OCI-LY7 (cell line): ENCODE results near the gene PCED1B. TPM values are rescaled to one million over a fixed set of nuclear protein-coding genes. Genes with fewer than 3 reads are reported as not detected.

Source experiments
- BruUV-seq: library from RNA; stranded (reverse); fragments of 400-500 nt; replicated peaks from 2 replicates; lab custom pipeline; 2021; lab: Mats Ljungman, UMichigan
- CTCF ChIA-PET: fragments of 300-600 bp; sonication (Branson Sonifier 250); formaldehyde crosslinking; loops from one replicate; lab custom pipeline; 2022; ENCODE audit warnings: antibody characterized with exemption; ENCODE audit not compliant: unreplicated experiment; lab: Charles Lee
- POLR2A ChIA-PET: fragments of 300-600 bp; sonication (Branson Sonifier 250); formaldehyde crosslinking; loops from one replicate; lab custom pipeline; 2022; ENCODE audit warnings: antibody characterized with exemption; lab: Charles Lee
- DNase-seq: peaks from one replicate; pipeline ENCODE4 v3.0.0-alpha.2; 2015; ENCODE audit warnings: low spot score
- H2AFZ ChIP-seq: fragments of 200-600 bp; sonication (generic), shearing (Covaris generic); 2 replicates; pipeline ENCODE4 v1.6.1; 2014; ENCODE audit warnings: mild to moderate bottlenecking, antibody characterized with exemption, low read length, moderate library complexity
- H3K27ac ChIP-seq: fragments of 200-600 bp; sonication (generic); 2 replicates; pipeline ENCODE4 v1.5.1; 2014; ENCODE audit warnings: mixed run types, low read depth, mild to moderate bottlenecking, moderate library complexity, low read length, inconsistent platforms; ENCODE audit not compliant: poor library complexity, severe bottlenecking
- H3K36me3 ChIP-seq: fragments of 200-600 bp; sonication (generic); 2 replicates; pipeline ENCODE4 v1.6.1; 2014; ENCODE audit warnings: mild to moderate bottlenecking, antibody characterized with exemption, low read length, moderate library complexity, mixed read lengths; ENCODE audit not compliant: insufficient read depth
- H3K4me1 ChIP-seq: fragments of 200-600 bp; sonication (generic); 2 replicates; pipeline ENCODE4 v1.5.1; 2014; ENCODE audit warnings: mild to moderate bottlenecking, low read length; ENCODE audit not compliant: insufficient read depth, poor library complexity, severe bottlenecking
- H3K4me2 ChIP-seq: fragments of 200-600 bp; sonication (generic); 2 replicates; pipeline ENCODE4 v1.6.1; 2014; ENCODE audit warnings: mild to moderate bottlenecking, low read length
- H3K4me3 ChIP-seq: fragments of 200-600 bp; sonication (generic); 2 replicates; pipeline ENCODE4 v1.5.1; 2014; ENCODE audit warnings: mild to moderate bottlenecking, low read depth, low read length; ENCODE audit not compliant: poor library complexity, severe bottlenecking
- H3K79me2 ChIP-seq: fragments of 200-600 bp; sonication (generic); 2 replicates; pipeline ENCODE4 v1.6.1; 2016; ENCODE audit warnings: low read depth, mild to moderate bottlenecking, low read length, moderate library complexity, mixed read lengths; ENCODE audit not compliant: insufficient read depth
- H3K9me2 ChIP-seq: fragments of 200-600 bp; sonication (generic); 2 replicates; pipeline ENCODE4 v1.6.1; 2016; ENCODE audit warnings: mild to moderate bottlenecking, low read length, mixed read lengths; ENCODE audit not compliant: insufficient read depth
- H3K9me3 ChIP-seq: fragments of 200-600 bp; sonication (generic); 2 replicates; pipeline ENCODE4 v1.6.1; 2014; ENCODE audit warnings: mild to moderate bottlenecking, mixed run types, low read length, mixed read lengths
- H4K20me1 ChIP-seq: fragments of 200-600 bp; sonication (generic); 2 replicates; pipeline ENCODE4 v1.6.1; 2014; ENCODE audit warnings: mild to moderate bottlenecking, antibody characterized with exemption, low read length, moderate library complexity, mixed read lengths; ENCODE audit not compliant: insufficient read depth
- CTCF ChIP-seq: fragments of 200-600 bp; sonication (generic); conservative IDR thresholded peaks from 2 replicates; pipeline ENCODE4 v1.5.1; 2014; ENCODE audit warnings: mild to moderate bottlenecking, antibody characterized with exemption, low read length, moderate library complexity, mixed read lengths
- EZH2phosphoT487 ChIP-seq: fragments of 200-600 bp; sonication (generic); IDR thresholded peaks from 2 replicates; pipeline ENCODE4 v1.6.1; 2018; ENCODE audit warnings: low read depth, borderline replicate concordance, mild to moderate bottlenecking, mixed run types, antibody characterized with exemption, low read length, moderate library complexity, mixed read lengths
- intact Hi-C: fragments of 100-400 bp; cut with micrococcal nuclease; formaldehyde crosslinking; loops from one replicate; pipeline ENCODE4 v1.10.0; 2022; ENCODE audit not compliant: unreplicated experiment
- total RNA-seq, 2 experiments: library from RNA; depleted of rRNA in 1 of 2; stranded (reverse); fragments of >200 nt in 1 of 2; shearing (Covaris generic) in 1 of 2; gene quantifications; 2 replicates each; pipeline ENCODE4 v1.2.3, GENCODE V29; 2014 to 2022

The PCED1B gene
- total RNA-seq, 2 experiments from 2014 or later: 8.4 to 24.3 TPM

DNA sequence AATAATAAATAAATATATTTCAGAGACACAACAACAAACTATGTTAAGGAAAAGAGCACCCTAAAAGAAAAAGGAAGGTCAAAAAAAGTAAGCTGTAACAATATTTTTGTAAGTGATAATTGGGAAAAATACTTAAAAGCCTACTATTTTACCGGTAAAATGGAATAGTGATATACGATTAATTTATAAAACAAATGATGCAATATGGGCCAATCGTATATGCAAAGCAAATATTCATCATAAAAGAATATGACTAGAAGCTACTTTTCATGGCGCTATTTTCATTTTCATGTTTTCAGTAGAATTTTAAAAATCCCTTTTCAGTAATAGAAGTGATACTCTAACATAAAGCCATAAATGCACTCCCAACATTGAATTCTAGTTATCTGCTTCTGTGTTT is 131.4 kb downstream of the PCED1B start:
- Histone ChIP-seq H2AFZ (no peak overlapping the region), H3K79me2 (peaks cover 38% of the 10 kb centered on the region), H3K9me3 (no peaks in the 10 kb centered on the region), H3K4me2 (peak overlapping the region; percentile 16; the same call in 1 of the 2 replicates), H3K4me3 (no peak overlapping the region), H3K9me2 (no peaks in the 10 kb centered on the region), H3K27ac (no peak overlapping the region), H4K20me1 (no peaks in the 10 kb centered on the region; the same call in 1 of the 2 replicates), H3K4me1 (peaks cover 60% of the 10 kb centered on the region), H3K36me3 (peaks cover 47% of the 10 kb centered on the region)
- no peak for DNase-seq
- ChIA-PET CTCF (no interaction called here), POLR2A (interaction anchor here (0.7 to 2.3 kb wide), 2 partner anchors 9 to 1077 kb away, joined by 3 to 13 read pairs; no protein-coding TSS in a partner anchor)
- TF ChIP-seq CTCF (no peak), EZH2phosphoT487 (no peak)
- intact Hi-C loops: loop anchor here (10.0 kb wide), 2 partner anchors 826 to 946 kb away; partner anchors contain the start of gene SLC38A1
- no TSS peak for BruUV-seq

- Histone ChIP-seq H3K4me2 (peak overlapping the region; percentile 100), H3K27ac (no peak overlapping the region), H3K4me3 (no peak overlapping the region), H3K4me1 (peaks cover 47% of the 10 kb centered on the region), H4K20me1 (no peaks in the 10 kb centered on the region; the same call in 1 of the 2 replicates), H3K9me2 (no peaks in the 10 kb centered on the region), H2AFZ (no peak overlapping the region), H3K79me2 (peaks cover 43% of the 10 kb centered on the region), H3K36me3 (peaks cover 33% of the 10 kb centered on the region), H3K9me3 (no peaks in the 10 kb centered on the region)
- POLR2A ChIA-PET: interaction anchor here (0.6 to 1.5 kb wide), 3 partner anchors 13 to 133 kb away, joined by 3 to 4 read pairs (median 3); no protein-coding TSS in a partner anchor
- intact Hi-C loops: loop anchor here (10.0 kb wide), 2 partner anchors 828 to 948 kb away; partner anchors contain the start of gene SLC38A1
- DNase-seq: no peak
- no TSS peak for BruUV-seq
- CTCF ChIA-PET: no interaction called here
- TF ChIP-seq CTCF: no peak
- TF ChIP-seq EZH2phosphoT487: no peak
These were observed 133.2 kb downstream of the PCED1B start for GRCh38 chr12:47212701-47213039.

DNA sequence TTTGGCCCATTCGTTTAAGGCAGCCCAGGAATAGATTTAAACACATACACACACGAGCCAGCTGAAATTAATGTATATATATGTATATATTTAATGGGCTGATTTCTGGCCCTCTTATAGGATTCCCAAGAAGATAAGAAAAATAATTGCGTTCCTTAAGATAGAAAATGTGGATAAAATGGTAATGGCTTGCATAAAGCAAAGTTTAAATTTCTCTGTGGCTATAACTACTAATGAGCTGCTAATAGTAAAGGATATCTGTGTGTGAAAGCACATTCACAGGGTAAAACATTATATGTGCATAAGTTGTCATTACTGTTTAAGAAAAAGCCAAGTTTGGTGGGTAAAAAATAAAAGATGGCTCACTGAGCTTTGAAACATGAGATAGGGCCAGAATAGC is 134.0 kb downstream of the PCED1B start:
- Histone ChIP-seq H3K27ac (peak overlapping the region; percentile 34), H2AFZ (no peak overlapping the region; the same call in 1 of the 2 replicates), H3K36me3 (peaks cover 32% of the 10 kb centered on the region), H3K4me3 (peak overlapping the region; percentile 74), H3K4me1 (peaks cover 45% of the 10 kb centered on the region), H3K9me3 (no peaks in the 10 kb centered on the region), H3K79me2 (peaks cover 51% of the 10 kb centered on the region), H4K20me1 (no peaks in the 10 kb centered on the region; the same call in 1 of the 2 replicates), H3K4me2 (peak overlapping the region; percentile 100), H3K9me2 (no peaks in the 10 kb centered on the region)
- TF ChIP-seq CTCF (no peak), EZH2phosphoT487 (no peak)
- CTCF ChIA-PET: no interaction called here
- intact Hi-C loops: loop anchor here (10.0 kb wide), 2 partner anchors 829 to 949 kb away; partner anchors contain the start of gene SLC38A1
- POLR2A ChIA-PET: interaction anchor here (0.7 to 2.6 kb wide), 6 partner anchors 14 to 623 kb away, joined by 3 to 13 read pairs (median 3); no protein-coding TSS in a partner anchor
- DNase-seq: no peak
- no TSS peak for BruUV-seq
